ENCODE measurements around the gene E4F1.
"Not testable (repeated sequence)": the region's sequence is repeated elsewhere in the genome, so short reads cannot be mapped to it uniquely, and the experiment has no call there.

DNA sequence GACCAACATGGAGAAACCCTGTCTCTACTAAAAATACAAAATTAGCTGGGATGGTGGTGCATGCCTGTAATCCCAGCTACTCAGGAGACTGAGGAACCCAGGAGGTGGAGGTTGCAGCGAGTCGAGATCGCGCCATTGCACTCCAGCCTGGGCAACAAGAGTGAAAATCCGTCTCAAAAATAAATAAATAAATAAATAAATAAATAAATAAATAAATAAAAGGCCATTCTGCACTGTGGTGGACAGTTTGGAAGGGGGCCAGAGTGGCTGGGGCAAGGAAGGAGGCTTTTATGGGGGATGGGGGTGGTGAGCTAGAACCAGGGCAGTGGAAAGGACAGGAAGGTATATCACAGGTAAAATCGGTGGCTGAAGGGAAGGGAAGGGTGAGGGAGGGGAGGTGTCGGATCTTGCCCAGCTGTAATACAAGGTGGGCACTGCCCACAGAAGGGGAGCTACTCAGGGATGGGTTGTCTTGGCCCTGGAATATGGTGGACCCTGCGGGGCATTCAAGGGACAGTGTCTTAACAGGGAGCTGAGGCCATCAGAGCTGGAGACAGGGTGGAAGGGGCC is 20.2 kb upstream of the E4F1 start:
- not testable (repeated sequence) for TF ChIP-seq CTCF (conservative IDR thresholded peaks at IDR 0.05 in 1 of 2, IDR thresholded peaks at IDR 0.05 in 1 of 2; ENCODE audit: low read depth in 1 of 2, low read length in 2 of 2); EZH2 (IDR thresholded peaks at IDR 0.05; ENCODE audit: low read length, missing control alignments)

All from fibroblast of lung (primary cell).